HEK293 (cell line): ENCODE results near the gene SNCG.
"Not testable (repeated sequence)": the region's sequence is repeated elsewhere in the genome, so short reads cannot be mapped to it uniquely, and the experiment has no call there.

Source experiments
- SETDB1 ChIP-seq: IDR thresholded peaks from one replicate; pipeline ENCODE4 v1.6.1; 2017; ENCODE audit warnings: mild to moderate bottlenecking, low read length, moderate library complexity, mixed read lengths; ENCODE audit not compliant: insufficient read length
- TCF7L2 ChIP-seq: IDR thresholded peaks from 2 replicates; pipeline ENCODE4 v1.6.1; 2011; ENCODE audit warnings: low read depth, mild to moderate bottlenecking, inconsistent platforms, low read length, moderate library complexity, borderline replicate concordance
- ZNF221 ChIP-seq: fragments of 450-650 bp; formaldehyde crosslinking; IDR thresholded peaks from 2 replicates; pipeline ENCODE4 v1.5.1; 2017; ENCODE audit warnings: missing biosample characterization, missing genetic modification characterization, borderline replicate concordance
- ZNF354C ChIP-seq: fragments of 450-650 bp; formaldehyde crosslinking; IDR thresholded peaks from 2 replicates; pipeline ENCODE4 v1.5.1; 2016; ENCODE audit warnings: missing biosample characterization, missing genetic modification characterization, low read depth, borderline replicate concordance
- ZNF561 ChIP-seq: fragments of 450-650 bp; IDR thresholded peaks from 2 replicates; pipeline ENCODE4 v1.5.1; 2018; ENCODE audit warnings: missing biosample characterization, missing genetic modification characterization, borderline replicate concordance
- TF ChIP-seq, protein P1 (sequence below): fragments of 450-650 bp; formaldehyde crosslinking; IDR thresholded peaks from 2 replicates; pipeline ENCODE4 v1.5.1; 2017; ENCODE audit warnings: missing biosample characterization, missing genetic modification characterization
- TF ChIP-seq, protein P2 (sequence below): fragments of 450-650 bp; formaldehyde crosslinking; IDR thresholded peaks from 2 replicates; pipeline ENCODE4 v1.5.1; 2016; ENCODE audit warnings: missing biosample characterization, missing genetic modification characterization
- TF ChIP-seq, protein P3 (sequence below): fragments of 450-650 bp; formaldehyde crosslinking; IDR thresholded peaks from 2 replicates; pipeline ENCODE4 v1.5.1; 2016; ENCODE audit warnings: missing biosample characterization, missing genetic modification characterization

DNA sequence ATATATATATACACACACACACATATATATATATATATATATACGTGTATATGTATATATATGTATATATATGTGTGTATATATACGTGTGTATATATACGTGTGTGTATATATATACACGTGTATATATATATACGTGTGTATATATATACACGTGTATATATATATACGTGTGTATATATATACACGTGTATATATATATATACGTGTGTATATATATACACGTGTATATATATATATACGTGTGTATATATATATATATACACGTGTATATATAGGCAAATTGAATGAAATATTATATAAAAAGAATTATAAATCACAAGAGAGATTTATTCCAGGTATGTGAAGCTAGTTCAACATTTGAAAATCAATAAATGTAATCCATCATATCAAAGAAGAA is 33.0 kb downstream of the SNCG start:
- TF ChIP-seq TCF7L2; ZNF354C (tag by site-specific recombination); ZNF221 (tag by site-specific recombination); ZNF561 (tag by site-specific recombination); SETDB1: not testable (repeated sequence)
- TF ChIP-seq, protein P1, sequence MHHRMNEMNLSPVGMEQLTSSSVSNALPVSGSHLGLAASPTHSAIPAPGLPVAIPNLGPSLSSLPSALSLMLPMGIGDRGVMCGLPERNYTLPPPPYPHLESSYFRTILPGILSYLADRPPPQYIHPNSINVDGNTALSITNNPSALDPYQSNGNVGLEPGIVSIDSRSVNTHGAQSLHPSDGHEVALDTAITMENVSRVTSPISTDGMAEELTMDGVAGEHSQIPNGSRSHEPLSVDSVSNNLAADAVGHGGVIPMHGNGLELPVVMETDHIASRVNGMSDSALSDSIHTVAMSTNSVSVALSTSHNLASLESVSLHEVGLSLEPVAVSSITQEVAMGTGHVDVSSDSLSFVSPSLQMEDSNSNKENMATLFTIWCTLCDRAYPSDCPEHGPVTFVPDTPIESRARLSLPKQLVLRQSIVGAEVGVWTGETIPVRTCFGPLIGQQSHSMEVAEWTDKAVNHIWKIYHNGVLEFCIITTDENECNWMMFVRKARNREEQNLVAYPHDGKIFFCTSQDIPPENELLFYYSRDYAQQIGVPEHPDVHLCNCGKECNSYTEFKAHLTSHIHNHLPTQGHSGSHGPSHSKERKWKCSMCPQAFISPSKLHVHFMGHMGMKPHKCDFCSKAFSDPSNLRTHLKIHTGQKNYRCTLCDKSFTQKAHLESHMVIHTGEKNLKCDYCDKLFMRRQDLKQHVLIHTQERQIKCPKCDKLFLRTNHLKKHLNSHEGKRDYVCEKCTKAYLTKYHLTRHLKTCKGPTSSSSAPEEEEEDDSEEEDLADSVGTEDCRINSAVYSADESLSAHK (tag by site-specific recombination) = not testable (repeated sequence)
- TF ChIP-seq, protein P2, sequence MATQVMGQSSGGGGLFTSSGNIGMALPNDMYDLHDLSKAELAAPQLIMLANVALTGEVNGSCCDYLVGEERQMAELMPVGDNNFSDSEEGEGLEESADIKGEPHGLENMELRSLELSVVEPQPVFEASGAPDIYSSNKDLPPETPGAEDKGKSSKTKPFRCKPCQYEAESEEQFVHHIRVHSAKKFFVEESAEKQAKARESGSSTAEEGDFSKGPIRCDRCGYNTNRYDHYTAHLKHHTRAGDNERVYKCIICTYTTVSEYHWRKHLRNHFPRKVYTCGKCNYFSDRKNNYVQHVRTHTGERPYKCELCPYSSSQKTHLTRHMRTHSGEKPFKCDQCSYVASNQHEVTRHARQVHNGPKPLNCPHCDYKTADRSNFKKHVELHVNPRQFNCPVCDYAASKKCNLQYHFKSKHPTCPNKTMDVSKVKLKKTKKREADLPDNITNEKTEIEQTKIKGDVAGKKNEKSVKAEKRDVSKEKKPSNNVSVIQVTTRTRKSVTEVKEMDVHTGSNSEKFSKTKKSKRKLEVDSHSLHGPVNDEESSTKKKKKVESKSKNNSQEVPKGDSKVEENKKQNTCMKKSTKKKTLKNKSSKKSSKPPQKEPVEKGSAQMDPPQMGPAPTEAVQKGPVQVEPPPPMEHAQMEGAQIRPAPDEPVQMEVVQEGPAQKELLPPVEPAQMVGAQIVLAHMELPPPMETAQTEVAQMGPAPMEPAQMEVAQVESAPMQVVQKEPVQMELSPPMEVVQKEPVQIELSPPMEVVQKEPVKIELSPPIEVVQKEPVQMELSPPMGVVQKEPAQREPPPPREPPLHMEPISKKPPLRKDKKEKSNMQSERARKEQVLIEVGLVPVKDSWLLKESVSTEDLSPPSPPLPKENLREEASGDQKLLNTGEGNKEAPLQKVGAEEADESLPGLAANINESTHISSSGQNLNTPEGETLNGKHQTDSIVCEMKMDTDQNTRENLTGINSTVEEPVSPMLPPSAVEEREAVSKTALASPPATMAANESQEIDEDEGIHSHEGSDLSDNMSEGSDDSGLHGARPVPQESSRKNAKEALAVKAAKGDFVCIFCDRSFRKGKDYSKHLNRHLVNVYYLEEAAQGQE (tag by site-specific recombination) = not testable (repeated sequence)
- TF ChIP-seq, protein P3, sequence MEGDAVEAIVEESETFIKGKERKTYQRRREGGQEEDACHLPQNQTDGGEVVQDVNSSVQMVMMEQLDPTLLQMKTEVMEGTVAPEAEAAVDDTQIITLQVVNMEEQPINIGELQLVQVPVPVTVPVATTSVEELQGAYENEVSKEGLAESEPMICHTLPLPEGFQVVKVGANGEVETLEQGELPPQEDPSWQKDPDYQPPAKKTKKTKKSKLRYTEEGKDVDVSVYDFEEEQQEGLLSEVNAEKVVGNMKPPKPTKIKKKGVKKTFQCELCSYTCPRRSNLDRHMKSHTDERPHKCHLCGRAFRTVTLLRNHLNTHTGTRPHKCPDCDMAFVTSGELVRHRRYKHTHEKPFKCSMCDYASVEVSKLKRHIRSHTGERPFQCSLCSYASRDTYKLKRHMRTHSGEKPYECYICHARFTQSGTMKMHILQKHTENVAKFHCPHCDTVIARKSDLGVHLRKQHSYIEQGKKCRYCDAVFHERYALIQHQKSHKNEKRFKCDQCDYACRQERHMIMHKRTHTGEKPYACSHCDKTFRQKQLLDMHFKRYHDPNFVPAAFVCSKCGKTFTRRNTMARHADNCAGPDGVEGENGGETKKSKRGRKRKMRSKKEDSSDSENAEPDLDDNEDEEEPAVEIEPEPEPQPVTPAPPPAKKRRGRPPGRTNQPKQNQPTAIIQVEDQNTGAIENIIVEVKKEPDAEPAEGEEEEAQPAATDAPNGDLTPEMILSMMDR = not testable (repeated sequence)
